Mesenchymal stem cell (in vitro differentiated cells and primary cell): Measurements from ENCODE around the gene PLCH2.

Experiments used
- DNase-seq: peaks from one replicate; pipeline ENCODE4 v3.0.0-alpha.2; 2013
- H2AFZ ChIP-seq: one replicate; pipeline ENCODE4 v1.6.1; 2013; ENCODE audit warnings: low read depth, mild to moderate bottlenecking, control low read depth, inconsistent platforms, low read length, moderate library complexity
- H2AK5ac ChIP-seq: 2 replicates; pipeline ENCODE4 v1.6.1; 2013; ENCODE audit warnings: low read length, moderate library complexity, mild to moderate bottlenecking, inconsistent platforms; ENCODE audit not compliant: severe bottlenecking
- H2BK120ac ChIP-seq: one replicate; pipeline ENCODE4 v1.6.1; 2013; ENCODE audit warnings: low read depth, mild to moderate bottlenecking, inconsistent platforms, low read length, moderate library complexity
- H2BK12ac ChIP-seq, 2 experiments: one replicate each; pipeline ENCODE4 v1.6.1; 2013; ENCODE audit warnings: inconsistent platforms in 2 of 2, low read length in 2 of 2, mild to moderate bottlenecking in 2 of 2, moderate library complexity in 2 of 2, control low read depth in 1 of 2
- H2BK15ac ChIP-seq: one replicate; pipeline ENCODE4 v1.6.1; 2013; ENCODE audit warnings: mild to moderate bottlenecking, low read depth, inconsistent platforms; ENCODE audit not compliant: poor library complexity, severe bottlenecking
- H2BK5ac ChIP-seq: 2 replicates; pipeline ENCODE4 v1.6.1; 2013; ENCODE audit warnings: low read depth, mild to moderate bottlenecking, low read length, control low read depth, inconsistent platforms; ENCODE audit not compliant: poor library complexity, severe bottlenecking
- H3K14ac ChIP-seq, 2 experiments: one replicate each; pipeline ENCODE4 v1.6.1; 2013; ENCODE audit warnings: inconsistent platforms in 2 of 2, low read length in 2 of 2, control low read depth in 1 of 2, mild to moderate bottlenecking in 1 of 2, moderate library complexity in 1 of 2
- H3K18ac ChIP-seq, 2 experiments: one replicate each; pipeline ENCODE4 v1.6.1; 2013; ENCODE audit warnings: inconsistent platforms in 2 of 2, low read length in 2 of 2, control low read depth in 1 of 2, low read depth in 1 of 2, mild to moderate bottlenecking in 1 of 2
- H3K23ac ChIP-seq, 2 experiments: one replicate each; pipeline ENCODE4 v1.6.1; 2013; ENCODE audit warnings: inconsistent platforms in 2 of 2, low read length in 2 of 2, mild to moderate bottlenecking in 2 of 2, moderate library complexity in 2 of 2, control low read depth in 1 of 2
- H3K27ac ChIP-seq: 2 replicates; pipeline ENCODE4 v1.5.1; 2013; ENCODE audit warnings: mild to moderate bottlenecking, moderate library complexity, low read length, control low read depth, inconsistent platforms; ENCODE audit not compliant: poor library complexity, severe bottlenecking
- H3K27me3 ChIP-seq, 2 experiments: 2 replicates each; pipeline versions ENCODE4 v1.6.1 to v1.7.0; 2013; ENCODE audit warnings: low read length in 2 of 2, mild to moderate bottlenecking in 2 of 2, moderate library complexity in 2 of 2, control low read depth in 1 of 2, inconsistent platforms in 1 of 2; ENCODE audit not compliant: control insufficient read depth in 1 of 2, insufficient read depth in 1 of 2
- H3K36me3 ChIP-seq, 2 experiments: 2 replicates each; pipeline versions ENCODE4 v1.6.1 to v1.7.0; 2013; ENCODE audit warnings: low read length in 2 of 2, control low read depth in 1 of 2, inconsistent platforms in 1 of 2, low read depth in 1 of 2, mild to moderate bottlenecking in 1 of 2; ENCODE audit not compliant: insufficient read depth in 2 of 2, control insufficient read depth in 1 of 2
- H3K4ac ChIP-seq, 2 experiments: one replicate each; pipeline ENCODE4 v1.6.1; 2013; ENCODE audit warnings: inconsistent platforms in 2 of 2, low read length in 2 of 2, mild to moderate bottlenecking in 2 of 2, moderate library complexity in 2 of 2, control low read depth in 1 of 2, low read depth in 1 of 2
- H3K4me1 ChIP-seq: 2 replicates; pipeline ENCODE4 v1.6.1; 2013; ENCODE audit warnings: low read depth, low read length, control low read depth; ENCODE audit not compliant: control insufficient read depth, insufficient read depth
- H3K4me2 ChIP-seq: 2 replicates; pipeline ENCODE4 v1.6.1; 2013; ENCODE audit warnings: low read length, mild to moderate bottlenecking, inconsistent platforms; ENCODE audit not compliant: poor library complexity, severe bottlenecking
- H3K4me3 ChIP-seq, 2 experiments: 2 replicates each; pipeline versions ENCODE4 v1.5.1 to v1.7.0; 2013; ENCODE audit warnings: low read length in 2 of 2, mild to moderate bottlenecking in 2 of 2, control low read depth in 1 of 2, low read depth in 1 of 2; ENCODE audit not compliant: insufficient read depth in 1 of 2
- H3K79me1 ChIP-seq: replicated peaks from 2 replicates; pipeline ENCODE4 v1.6.1; 2013; ENCODE audit warnings: mild to moderate bottlenecking, control low read depth, low read length, inconsistent platforms; ENCODE audit not compliant: poor library complexity, severe bottlenecking
- H3K9ac ChIP-seq: 2 replicates; pipeline ENCODE4 v1.7.0; 2013; ENCODE audit warnings: mild to moderate bottlenecking, low read length, moderate library complexity
- H3K9me3 ChIP-seq: 2 replicates; pipeline ENCODE4 v1.7.0; 2013; ENCODE audit warnings: mild to moderate bottlenecking, low read length; ENCODE audit not compliant: control insufficient read depth
- H4K8ac ChIP-seq: one replicate; pipeline ENCODE4 v1.6.1; 2013; ENCODE audit warnings: inconsistent platforms, mild to moderate bottlenecking, low read length, moderate library complexity
- H4K91ac ChIP-seq: one replicate; pipeline ENCODE4 v1.6.1; 2013; ENCODE audit warnings: mild to moderate bottlenecking, low read length, inconsistent platforms
- WGBS: methylation state at CpG from one replicate; pipeline ENCODE4 v1.1.7; 2013; ENCODE audit warnings: mixed read lengths; 5-methylcytosine and 5-hydroxymethylcytosine counted together

PLCH2 gene

GRCh38 chr1:2516124-2516523 is 40.0 kb downstream of the PLCH2 start:
- Histone ChIP-seq H3K9ac (no peak overlapping the region), H2BK5ac (no peak overlapping the region), H4K8ac (no peak overlapping the region), H3K27me3 (no peaks in the 10 kb centered on the region), H3K18ac (no peak overlapping the region), H3K36me3 (peaks cover 82 to 100% of the 10 kb centered on the region in 2 experiments), H2BK15ac (no peak overlapping the region), H3K79me1 (peaks cover 50% of the 10 kb centered on the region), H2BK120ac (no peak overlapping the region), H2BK12ac (no peak overlapping the region), H3K23ac (no peak overlapping the region), H3K27ac (no peak overlapping the region), H3K4me1 (peaks cover 1% of the 10 kb centered on the region), H3K14ac (no peak overlapping the region), H2AK5ac (no peak overlapping the region), H2AFZ (no peak overlapping the region), H4K91ac (no peak overlapping the region), H3K4ac (no peak overlapping the region), H3K9me3 (no peaks in the 10 kb centered on the region), H3K4me3 (no peak overlapping the region), H3K4me2 (no peak overlapping the region)
- WGBS = 95% methylated on average over 17 of the region's 17 CpGs
- DNase-seq = no peak

- Histone ChIP-seq H4K91ac (no peak overlapping the region), H3K27me3 (no peaks in the 10 kb centered on the region), H4K8ac (no peak overlapping the region), H2BK12ac (no peak overlapping the region), H3K4me2 (no peak overlapping the region), H2AK5ac (no peak overlapping the region), H3K4me1 (peaks cover 1% of the 10 kb centered on the region), H3K9ac (no peak overlapping the region), H2BK15ac (no peak overlapping the region), H3K36me3 (peaks cover 78 to 98% of the 10 kb centered on the region in 2 experiments), H3K79me1 (peaks cover 56% of the 10 kb centered on the region), H2BK5ac (no peak overlapping the region), H2BK120ac (no peak overlapping the region), H3K23ac (no peak overlapping the region), H3K9me3 (no peaks in the 10 kb centered on the region), H2AFZ (no peak overlapping the region), H3K14ac (no peak overlapping the region), H3K27ac (no peak overlapping the region), H3K4ac (no peak overlapping the region), H3K18ac (no peak overlapping the region), H3K4me3 (no peak overlapping the region)
- no peak for DNase-seq
- WGBS = 96% methylated on average over 14 of the region's 14 CpGs
Measured at GRCh38 chr1:2516946-2517345, 40.9 kb downstream of the PLCH2 start.

GRCh38 chr1:2517966-2518365 is 41.9 kb downstream of the PLCH2 start:
- no peaks in the 10 kb centered on the region for H3K9me3 ChIP-seq
- H2BK5ac ChIP-seq = no peak overlapping the region
- no peak overlapping the region for H3K4me2 ChIP-seq
- H3K9ac ChIP-seq = no peak overlapping the region
- no peak overlapping the region for H3K4ac ChIP-seq
- no peaks in the 10 kb centered on the region for H3K27me3 ChIP-seq
- H3K79me1 ChIP-seq = peaks cover 55% of the 10 kb centered on the region
- H2BK12ac ChIP-seq = no peak overlapping the region
- H3K4me3 ChIP-seq = no peak overlapping the region
- H3K14ac ChIP-seq = no peak overlapping the region
- 98% methylated on average over 16 of the region's 17 CpGs for WGBS
- H2AFZ ChIP-seq = no peak overlapping the region
- H2BK120ac ChIP-seq = no peak overlapping the region
- DNase-seq = no peak
- H2AK5ac ChIP-seq = no peak overlapping the region
- peaks cover 70 to 92% of the 10 kb centered on the region in 2 experiments for H3K36me3 ChIP-seq
- no peak overlapping the region for H3K23ac ChIP-seq
- no peak overlapping the region for H4K8ac ChIP-seq
- H4K91ac ChIP-seq = no peak overlapping the region
- no peak overlapping the region for H2BK15ac ChIP-seq
- peaks cover 1% of the 10 kb centered on the region for H3K4me1 ChIP-seq
- H3K18ac ChIP-seq = no peak overlapping the region
- no peak overlapping the region for H3K27ac ChIP-seq

GRCh38 chr1:2518528-2518927 is 42.4 kb downstream of the PLCH2 start:
- WGBS = 97% methylated on average over 26 of the region's 26 CpGs
- Histone ChIP-seq H3K18ac (no peak overlapping the region), H3K4me3 (no peak overlapping the region)

More at GRCh38 chr1:2518528-2518927, 42.4 kb downstream of the PLCH2 start:
- Histone ChIP-seq H2AFZ (no peak overlapping the region), H3K4ac (no peak overlapping the region), H4K91ac (no peak overlapping the region), H3K9me3 (no peaks in the 10 kb centered on the region), H4K8ac (no peak overlapping the region), H3K36me3 (peaks cover 64 to 87% of the 10 kb centered on the region in 2 experiments), H3K9ac (no peak overlapping the region), H3K4me1 (peaks cover 5% of the 10 kb centered on the region), H3K27me3 (no peaks in the 10 kb centered on the region), H2BK15ac (no peak overlapping the region), H3K23ac (no peak overlapping the region), H3K4me2 (no peak overlapping the region), H3K27ac (no peak overlapping the region), H2AK5ac (no peak overlapping the region), H2BK5ac (no peak overlapping the region), H3K14ac (no peak overlapping the region), H2BK12ac (no peak overlapping the region), H2BK120ac (no peak overlapping the region), H3K79me1 (peaks cover 50% of the 10 kb centered on the region)
- no peak for DNase-seq
